Measurements from ENCODE around the gene RABGAP1.

The RABGAP1 gene

GRCh38 chr9:122988920-122989621 is 48.3 kb downstream of the RABGAP1 start:
- Histone ChIP-seq H3K4me3 (replicated peaks; ENCODE audit: insufficient read depth, low read length) (no peak overlapping the region), H3K27ac (replicated peaks) (no peak overlapping the region), H3K27me3 (ENCODE audit: insufficient read depth, poor library complexity, severe bottlenecking) (no peaks in the 10 kb centered on the region)
- TF ChIP-seq GABPA (IDR thresholded peaks at IDR 0.05; ENCODE audit: low read depth) (no peak), SPI1 (IDR thresholded peaks at IDR 0.05; ENCODE audit: borderline replicate concordance, low read depth) (no peak), REST (IDR thresholded peaks at IDR 0.05; ENCODE audit: insufficient replicate concordance, low read depth) (no peak), POLR2AphosphoS5 (IDR thresholded peaks at IDR 0.05; ENCODE audit: low read depth) (no peak), CTCF (IDR thresholded peaks at IDR 0.05; ENCODE audit: insufficient read depth, low read length) (no peak)
- no peak for DNase-seq (ENCODE audit: low read depth in 1 of 2, low spot score in 1 of 2)

GRCh38 chr9:122991370-122991830 is 50.6 kb downstream of the RABGAP1 start:
- peak; percentile 2 to 11 for DNase-seq (ENCODE audit: low read depth in 1 of 2, low spot score in 1 of 2)
- TF ChIP-seq CTCF (IDR thresholded peaks at IDR 0.05; ENCODE audit: insufficient read depth, low read length) (peak; percentile 12), POLR2AphosphoS5 (IDR thresholded peaks at IDR 0.05; ENCODE audit: low read depth) (no peak), GABPA (IDR thresholded peaks at IDR 0.05; ENCODE audit: low read depth) (no peak), SPI1 (IDR thresholded peaks at IDR 0.05; ENCODE audit: borderline replicate concordance, low read depth) (no peak), REST (IDR thresholded peaks at IDR 0.05; ENCODE audit: insufficient replicate concordance, low read depth) (no peak)
- Histone ChIP-seq H3K4me3 (replicated peaks; ENCODE audit: insufficient read depth, low read length) (no peak overlapping the region), H3K27ac (replicated peaks) (no peak overlapping the region), H3K27me3 (ENCODE audit: insufficient read depth, poor library complexity, severe bottlenecking) (no peaks in the 10 kb centered on the region)

- TF ChIP-seq CTCF (IDR thresholded peaks at IDR 0.05; ENCODE audit: insufficient read depth, low read length): no peak
- no peak for TF ChIP-seq POLR2AphosphoS5 (IDR thresholded peaks at IDR 0.05; ENCODE audit: low read depth)
- no peak for TF ChIP-seq SPI1 (IDR thresholded peaks at IDR 0.05; ENCODE audit: borderline replicate concordance, low read depth)
- TF ChIP-seq REST (IDR thresholded peaks at IDR 0.05; ENCODE audit: insufficient replicate concordance, low read depth): no peak
- TF ChIP-seq GABPA (IDR thresholded peaks at IDR 0.05; ENCODE audit: low read depth): no peak
Observed at GRCh38 chr9:122996586-122996985, 55.8 kb downstream of the RABGAP1 start.

More at GRCh38 chr9:122996586-122996985, 55.8 kb downstream of the RABGAP1 start:
- Histone ChIP-seq H3K27ac (replicated peaks) (no peak overlapping the region), H3K4me3 (replicated peaks; ENCODE audit: insufficient read depth, low read length) (no peak overlapping the region), H3K27me3 (ENCODE audit: insufficient read depth, poor library complexity, severe bottlenecking) (no peaks in the 10 kb centered on the region)
- DNase-seq (ENCODE audit: low read depth in 1 of 2, low spot score in 1 of 2): no peak

Measured in HL-60 (cell line).